ENCODE data around the gene SMG6. TPM values are rescaled to one million over a fixed set of nuclear protein-coding genes. Genes with fewer than 3 reads are reported as not detected.
A peak's percentile ranks its signal among the peaks of the same experiment; 100 is the strongest.

The SMG6 gene
- total RNA-seq, 3 donors from 2014 or later: 27.9 to 36.1 (median 30.7) TPM

DNA sequence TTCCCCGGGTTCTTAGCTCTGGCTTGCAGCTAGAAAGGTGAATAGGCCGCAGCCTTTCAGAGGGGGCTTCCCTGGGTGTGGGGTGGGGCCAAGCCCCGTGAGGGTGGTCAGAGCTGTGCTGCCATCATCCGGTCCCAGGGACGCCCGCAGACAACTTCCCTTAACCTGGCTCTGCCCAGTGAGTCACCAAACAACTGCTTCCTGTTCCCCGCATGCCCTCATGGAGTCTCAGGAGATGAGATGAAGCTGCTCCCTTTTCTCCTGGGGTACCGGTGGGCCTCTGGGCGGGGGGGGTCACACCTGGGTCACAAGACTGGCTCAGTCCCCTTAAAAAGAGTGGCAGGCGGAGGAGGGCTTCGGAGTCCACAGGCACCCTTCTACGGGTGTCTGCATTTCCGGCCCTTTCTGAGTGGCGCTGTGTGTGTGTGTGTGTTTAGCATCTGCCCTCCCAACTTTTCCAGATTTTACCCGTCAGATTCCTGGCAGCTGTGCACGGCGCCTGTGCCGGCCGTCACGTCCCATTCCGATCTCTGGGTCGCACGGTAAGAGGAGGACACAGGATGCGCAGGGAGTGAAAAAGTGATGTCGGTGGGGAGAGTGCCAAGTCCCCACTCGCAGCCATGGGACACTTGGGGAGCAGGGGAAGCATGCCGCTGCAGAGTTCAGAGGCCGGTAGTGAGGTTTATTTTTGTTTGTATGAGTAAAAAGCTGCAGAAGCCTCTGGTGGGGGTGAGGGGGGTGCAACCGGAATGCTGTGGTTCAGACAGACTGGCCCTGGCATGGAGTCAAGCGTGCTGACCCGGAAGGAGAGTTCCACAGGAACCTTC is 231.9 kb downstream of the SMG6 start:
- DNase-seq: no peak
- H3K4me1 Mint-ChIP-seq (ENCODE audit: low read depth): peaks cover 33% of the 10 kb centered on the region
- H3K36me3 Mint-ChIP-seq (ENCODE audit: insufficient read depth): peaks cover 47% of the 10 kb centered on the region
- no peaks in the 10 kb centered on the region for H3K9me3 Mint-ChIP-seq
- H3K4me3 Mint-ChIP-seq: no peak overlapping the region
- peaks cover 4% of the 10 kb centered on the region for H3K27me3 Mint-ChIP-seq (ENCODE audit: low read depth)
- no peak for ATAC-seq

- ATAC-seq: no peak
- DNase-seq: no peak
- Mint-ChIP-seq H3K4me3 (peak overlapping the region; percentile 53), H3K27me3 (ENCODE audit: low read depth) (peaks cover 4% of the 10 kb centered on the region), H3K9me3 (no peaks in the 10 kb centered on the region), H3K36me3 (ENCODE audit: insufficient read depth) (peaks cover 46% of the 10 kb centered on the region), H3K4me1 (ENCODE audit: low read depth) (peaks cover 33% of the 10 kb centered on the region)
Observed at GRCh38 chr17:2071024-2071385, 232.6 kb downstream of the SMG6 start.

GRCh38 chr17:2070241-2071023 is 233.2 kb downstream of the SMG6 start:
- DNase-seq (no peak), ATAC-seq (peak; percentile 87 to 91)
- peaks cover 31% of the 10 kb centered on the region for H3K4me1 Mint-ChIP-seq (ENCODE audit: low read depth)
- peak overlapping the region; percentile 53 for H3K4me3 Mint-ChIP-seq
- H3K36me3 Mint-ChIP-seq (ENCODE audit: insufficient read depth): peaks cover 50% of the 10 kb centered on the region
- H3K9me3 Mint-ChIP-seq: no peaks in the 10 kb centered on the region
- peaks cover 4% of the 10 kb centered on the region for H3K27me3 Mint-ChIP-seq (ENCODE audit: low read depth)

GRCh38 chr17:2068519-2069051 is 235.0 kb downstream of the SMG6 start:
- H3K36me3 Mint-ChIP-seq (ENCODE audit: insufficient read depth): peaks cover 64% of the 10 kb centered on the region
- H3K4me3 Mint-ChIP-seq: peak overlapping the region; percentile 24
- no peaks in the 10 kb centered on the region for H3K9me3 Mint-ChIP-seq
- H3K4me1 Mint-ChIP-seq (ENCODE audit: low read depth): peaks cover 34% of the 10 kb centered on the region
- no peak for DNase-seq
- peaks cover 4% of the 10 kb centered on the region for H3K27me3 Mint-ChIP-seq (ENCODE audit: low read depth)
- peak; percentile 15 to 38 for ATAC-seq

DNA sequence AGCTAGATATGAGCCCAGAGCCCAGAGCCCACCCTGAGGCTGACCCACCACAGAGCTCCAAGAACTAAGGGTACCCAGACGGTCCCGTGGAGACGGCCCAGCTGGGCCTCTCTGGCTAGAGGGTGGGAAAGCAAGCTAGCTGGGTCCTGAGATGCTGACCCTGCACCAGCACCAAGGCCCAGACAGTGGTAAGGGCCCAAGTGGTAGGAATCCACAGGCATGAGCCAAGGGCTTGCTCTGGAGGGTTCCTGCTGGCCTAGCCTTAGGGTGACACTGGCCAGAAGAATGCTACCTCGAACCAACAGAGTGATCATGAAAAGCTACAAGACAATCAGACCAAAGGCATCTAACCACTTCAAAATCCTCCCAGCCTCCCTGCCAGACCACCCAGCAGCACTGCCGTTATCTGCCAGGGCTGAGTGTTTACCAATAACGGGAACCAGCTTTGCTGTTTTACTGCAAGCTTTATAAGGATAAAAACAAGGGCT is 235.5 kb downstream of the SMG6 start:
- H3K27me3 Mint-ChIP-seq (ENCODE audit: low read depth): peaks cover 4% of the 10 kb centered on the region
- peaks cover 65% of the 10 kb centered on the region for H3K36me3 Mint-ChIP-seq (ENCODE audit: insufficient read depth)
- no peaks in the 10 kb centered on the region for H3K9me3 Mint-ChIP-seq
- H3K4me1 Mint-ChIP-seq (ENCODE audit: low read depth): peaks cover 34% of the 10 kb centered on the region
- no peak overlapping the region for H3K4me3 Mint-ChIP-seq
- DNase-seq: no peak
- ATAC-seq: no peak

DNA sequence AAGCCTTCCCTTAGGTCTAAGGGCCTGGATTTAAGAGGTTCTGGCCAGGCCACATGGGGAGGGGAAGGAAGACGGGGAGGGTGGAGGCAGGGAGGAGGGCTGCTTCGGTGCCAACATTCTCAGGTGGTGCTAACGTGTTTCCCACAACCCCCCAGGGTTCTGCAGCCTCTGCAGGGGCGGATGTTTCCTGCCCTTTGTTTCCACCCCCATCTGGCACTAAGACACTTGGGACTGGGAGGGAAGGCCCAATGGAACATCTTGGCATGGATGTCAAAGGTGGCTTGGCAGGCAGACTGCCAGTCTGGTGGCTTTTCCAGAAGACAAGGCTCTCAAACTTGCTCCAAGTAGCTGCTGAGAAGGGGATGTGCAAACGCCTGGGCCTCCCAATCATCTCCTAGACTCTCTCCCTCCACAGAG is 236.0 kb downstream of the SMG6 start:
- DNase-seq: no peak
- Mint-ChIP-seq H3K9me3 (no peaks in the 10 kb centered on the region), H3K36me3 (ENCODE audit: insufficient read depth) (peaks cover 63% of the 10 kb centered on the region), H3K27me3 (ENCODE audit: low read depth) (peaks cover 4% of the 10 kb centered on the region), H3K4me1 (ENCODE audit: low read depth) (peaks cover 34% of the 10 kb centered on the region), H3K4me3 (no peak overlapping the region)
- no peak for ATAC-seq

GRCh38 chr17:2067048-2067561 is 236.5 kb downstream of the SMG6 start:
- peaks cover 4% of the 10 kb centered on the region for H3K27me3 Mint-ChIP-seq (ENCODE audit: low read depth)
- no peak overlapping the region for H3K4me3 Mint-ChIP-seq
- H3K36me3 Mint-ChIP-seq (ENCODE audit: insufficient read depth): peaks cover 64% of the 10 kb centered on the region
- no peak for DNase-seq
- H3K9me3 Mint-ChIP-seq: no peaks in the 10 kb centered on the region
- peaks cover 34% of the 10 kb centered on the region for H3K4me1 Mint-ChIP-seq (ENCODE audit: low read depth)
- no peak for ATAC-seq

DNA sequence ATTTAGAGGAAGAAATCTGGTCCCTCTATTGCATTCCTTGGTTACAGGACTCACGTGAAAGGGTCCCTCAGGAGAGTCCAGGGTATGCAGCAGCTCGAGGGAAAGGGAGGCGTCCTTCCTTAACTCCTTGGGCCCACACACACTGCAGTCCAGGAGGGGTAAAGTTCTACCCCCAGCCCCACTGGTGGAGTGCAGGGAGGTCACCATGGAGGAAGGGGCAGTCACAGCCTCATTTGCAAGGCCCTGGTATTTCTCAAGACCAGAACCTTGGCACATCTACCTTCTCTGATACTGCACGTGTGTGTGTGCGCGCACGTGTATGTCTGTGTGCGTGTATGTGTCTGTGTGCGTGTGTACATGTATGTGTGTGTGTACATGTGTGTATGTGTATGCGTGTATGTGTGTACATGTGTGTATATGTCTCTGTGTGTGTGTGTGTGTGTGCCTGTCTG is 237.6 kb downstream of the SMG6 start:
- peaks cover 29% of the 10 kb centered on the region for H3K4me1 Mint-ChIP-seq (ENCODE audit: low read depth)
- peaks cover 62% of the 10 kb centered on the region for H3K36me3 Mint-ChIP-seq (ENCODE audit: insufficient read depth)
- DNase-seq: no peak
- no peak overlapping the region for H3K4me3 Mint-ChIP-seq
- H3K9me3 Mint-ChIP-seq: no peaks in the 10 kb centered on the region
- peaks cover 4% of the 10 kb centered on the region for H3K27me3 Mint-ChIP-seq (ENCODE audit: low read depth)
- no peak for ATAC-seq

- peaks cover 23% of the 10 kb centered on the region for H3K4me1 Mint-ChIP-seq (ENCODE audit: low read depth)
- no peak overlapping the region for H3K4me3 Mint-ChIP-seq
- DNase-seq (no peak), ATAC-seq (peak; percentile 70 to 74)
- H3K36me3 Mint-ChIP-seq (ENCODE audit: insufficient read depth): peaks cover 64% of the 10 kb centered on the region
- peaks cover 8% of the 10 kb centered on the region for H3K27me3 Mint-ChIP-seq (ENCODE audit: low read depth)
- H3K9me3 Mint-ChIP-seq: no peaks in the 10 kb centered on the region
Observed at GRCh38 chr17:2064980-2065785, 238.4 kb downstream of the SMG6 start.

GRCh38 chr17:2064520-2064971 is 239.0 kb downstream of the SMG6 start:
- Mint-ChIP-seq H3K36me3 (ENCODE audit: insufficient read depth) (peaks cover 62% of the 10 kb centered on the region), H3K9me3 (no peaks in the 10 kb centered on the region), H3K4me1 (ENCODE audit: low read depth) (peaks cover 20% of the 10 kb centered on the region), H3K4me3 (no peak overlapping the region), H3K27me3 (ENCODE audit: low read depth) (peaks cover 6% of the 10 kb centered on the region)
- DNase-seq: no peak
- ATAC-seq: peak in 1 of 2 donors; percentile 4

DNA sequence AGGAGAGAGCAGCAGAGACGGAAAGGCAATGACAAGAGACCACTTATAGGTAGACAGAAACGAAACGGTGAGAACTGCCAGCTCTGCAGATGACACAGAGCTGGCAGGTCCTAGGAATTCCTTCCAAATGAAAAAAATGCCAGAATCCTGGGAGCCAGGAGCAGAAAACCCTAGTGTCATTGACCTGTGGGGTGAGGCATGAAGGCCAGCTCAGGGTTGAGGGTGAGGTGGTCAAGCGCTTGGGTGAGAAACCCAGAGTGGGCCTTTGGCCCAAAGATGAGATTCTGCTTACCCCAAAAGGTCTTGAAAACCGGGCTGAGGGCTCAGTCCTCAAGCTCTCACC is 239.5 kb downstream of the SMG6 start:
- Mint-ChIP-seq H3K4me1 (ENCODE audit: low read depth) (peaks cover 17% of the 10 kb centered on the region), H3K4me3 (no peak overlapping the region), H3K36me3 (ENCODE audit: insufficient read depth) (peaks cover 61% of the 10 kb centered on the region), H3K9me3 (no peaks in the 10 kb centered on the region), H3K27me3 (ENCODE audit: low read depth) (peaks cover 10% of the 10 kb centered on the region)
- no peak for DNase-seq
- no peak for ATAC-seq

- Mint-ChIP-seq H3K9me3 (no peaks in the 10 kb centered on the region), H3K27me3 (ENCODE audit: low read depth) (peaks cover 10% of the 10 kb centered on the region), H3K36me3 (ENCODE audit: insufficient read depth) (peaks cover 56% of the 10 kb centered on the region), H3K4me3 (no peak overlapping the region), H3K4me1 (ENCODE audit: low read depth) (peaks cover 13% of the 10 kb centered on the region)
- ATAC-seq: no peak
- DNase-seq: no peak
Observed at GRCh38 chr17:2063261-2064146, 240.1 kb downstream of the SMG6 start.
